ENCODE measurements around the gene NPHP4.

- no peak for TF ChIP-seq HCFC1 (IDR thresholded peaks at IDR 0.05; ENCODE audit: low read length)
- TF ChIP-seq POLR2A (IDR thresholded peaks at IDR 0.05; ENCODE audit: low read depth, low read length): no peak
- TF ChIP-seq CBFB (IDR thresholded peaks at IDR 0.05; ENCODE audit: low read depth): no peak
- no peak for TF ChIP-seq NRF1 (conservative IDR thresholded peaks at IDR 0.05; ENCODE audit: low read depth, low read length)
- TF ChIP-seq FOS (IDR thresholded peaks at IDR 0.05; ENCODE audit: borderline replicate concordance, extremely low read depth, insufficient read length): no peak
- no peak for TF ChIP-seq CTCF (IDR thresholded peaks at IDR 0.05 in 2 of 3, conservative IDR thresholded peaks at IDR 0.05 in 1 of 3; ENCODE audit: control insufficient read depth in 2 of 3, extremely low read depth in 1 of 3, insufficient read depth in 1 of 3, low read depth in 3 of 3, low read length in 3 of 3)
- no peak for TF ChIP-seq RAD21 (IDR thresholded peaks at IDR 0.05; ENCODE audit: insufficient read depth, low read depth, low read length)
- no peak for TF ChIP-seq TAF1 (IDR thresholded peaks at IDR 0.05; ENCODE audit: borderline replicate concordance, low read depth, low read length)
Measured at GRCh38 chr1:5947071-5947821, 45.0 kb downstream of the NPHP4 start.

Measured in GM12878 (cell line).